Kidney epithelial cell (primary cell): ENCODE measurements around the gene RAP1A. TPM values are rescaled to one million over a fixed set of nuclear protein-coding genes. Genes with fewer than 3 reads are reported as not detected.

Source experiments
- DNase-seq: peaks from one replicate; pipeline ENCODE4 v3.0.0-alpha.2; 2010; ENCODE audit warnings: low read depth
- H3K27me3 ChIP-seq: 2 replicates; pipeline ENCODE4 v1.6.0; 2011; ENCODE audit warnings: low read length; ENCODE audit not compliant: control insufficient read depth, insufficient read depth
- H3K36me3 ChIP-seq: 2 replicates; pipeline ENCODE4 v1.5.1; 2011; ENCODE audit warnings: low read length; ENCODE audit not compliant: control insufficient read depth, insufficient read depth
- H3K4me3 ChIP-seq: 2 replicates; pipeline ENCODE4 v1.5.1; 2011; ENCODE audit warnings: low read depth, mild to moderate bottlenecking, control low read depth, low read length
- CTCF ChIP-seq: IDR thresholded peaks from 2 replicates; pipeline ENCODE4 v1.5.1; 2011; ENCODE audit warnings: mild to moderate bottlenecking, moderate library complexity, low read length, control low read depth, inconsistent platforms; ENCODE audit not compliant: insufficient read depth, poor library complexity, severe bottlenecking
- total RNA-seq: library from RNA; depleted of rRNA; stranded (reverse); fragments of >200 nt; gene quantifications from 2 replicates; pipeline ENCODE4 v1.2.3, GENCODE V29; 2015

Gene RAP1A
- total RNA-seq, 1 donor from 2014 or later: 39.2 TPM

GRCh38 chr1:111755331-111756123 lies 135.9 kb downstream of the RAP1A start, which contains the start of gene DDX20:
Gene DDX20 (plus strand): TSS chr1:111755901. CDS start chr1:111755925, 24 bp downstream.
- H3K27me3 ChIP-seq: no peaks in the 10 kb centered on the region
- DNase-seq: peak; percentile 78
- peak; percentile 71 for TF ChIP-seq CTCF
- H3K36me3 ChIP-seq: no peaks in the 10 kb centered on the region
- H3K4me3 ChIP-seq: peak within 1 kb of the TSS; percentile 81

GRCh38 chr1:111756124-111756513 lies 136.5 kb downstream of the RAP1A start:
- no peaks in the 10 kb centered on the region for H3K36me3 ChIP-seq
- TF ChIP-seq CTCF: no peak
- H3K27me3 ChIP-seq: no peaks in the 10 kb centered on the region
- no peak for DNase-seq
- H3K4me3 ChIP-seq: peak overlapping the region; percentile 81

GRCh38 chr1:111758373-111758772 lies 138.8 kb downstream of the RAP1A start:
- TF ChIP-seq CTCF: peak; percentile 4
- no peak overlapping the region for H3K4me3 ChIP-seq
- no peaks in the 10 kb centered on the region for H3K36me3 ChIP-seq
- H3K27me3 ChIP-seq: no peaks in the 10 kb centered on the region
- DNase-seq: no peak

GRCh38 chr1:111761717-111762116 lies 142.1 kb downstream of the RAP1A start:
- TF ChIP-seq CTCF: no peak
- no peak overlapping the region for H3K4me3 ChIP-seq
- DNase-seq: no peak
- no peaks in the 10 kb centered on the region for H3K36me3 ChIP-seq
- no peaks in the 10 kb centered on the region for H3K27me3 ChIP-seq

- Histone ChIP-seq H3K4me3 (no peak overlapping the region), H3K27me3 (no peaks in the 10 kb centered on the region), H3K36me3 (no peaks in the 10 kb centered on the region)
- DNase-seq: no peak
- no peak for TF ChIP-seq CTCF
Observed at GRCh38 chr1:111762332-111762731, 142.7 kb downstream of the RAP1A start.

Other genes starting within 250 kb of the RAP1A start
- gene OVGP1, start 192.1 kb upstream of the RAP1A start, total RNA-seq: 0.96 and 1.5 TPM in 2 replicates
- 39.7 and 40.5 TPM in 2 replicates for gene WDR77, start 170.5 kb upstream of the RAP1A start, total RNA-seq
- gene ATP5PB, start 170.3 kb upstream of the RAP1A start, total RNA-seq: 224 and 249 TPM in 2 replicates
- gene C1orf162, start 145.8 kb upstream of the RAP1A start, total RNA-seq: 0.07 and 0.08 TPM in 2 replicates
- not detected in 2 replicates for gene ADORA3, start 116.2 kb upstream of the RAP1A start, total RNA-seq
- gene TMIGD3, start 116.2 kb upstream of the RAP1A start, total RNA-seq: not detected in 2 replicates
- 1.2 and 3.0 TPM in 2 replicates for gene INKA2, start 119.6 kb downstream of the RAP1A start, total RNA-seq
- 24.7 and 29.2 TPM in 2 replicates for gene DDX20, start 136.1 kb downstream of the RAP1A start, total RNA-seq